ENCODE measurements around the gene SRL. TPM values are rescaled to one million over a fixed set of nuclear protein-coding genes. Genes with fewer than 3 reads are reported as not detected.
"Not testable (repeated sequence)": the region's sequence is repeated elsewhere in the genome, so short reads cannot be mapped to it uniquely, and the experiment has no call there.

SRL gene
- total and polyA plus RNA-seq, 11 donors = 218 to 760 (median 491) TPM

DNA sequence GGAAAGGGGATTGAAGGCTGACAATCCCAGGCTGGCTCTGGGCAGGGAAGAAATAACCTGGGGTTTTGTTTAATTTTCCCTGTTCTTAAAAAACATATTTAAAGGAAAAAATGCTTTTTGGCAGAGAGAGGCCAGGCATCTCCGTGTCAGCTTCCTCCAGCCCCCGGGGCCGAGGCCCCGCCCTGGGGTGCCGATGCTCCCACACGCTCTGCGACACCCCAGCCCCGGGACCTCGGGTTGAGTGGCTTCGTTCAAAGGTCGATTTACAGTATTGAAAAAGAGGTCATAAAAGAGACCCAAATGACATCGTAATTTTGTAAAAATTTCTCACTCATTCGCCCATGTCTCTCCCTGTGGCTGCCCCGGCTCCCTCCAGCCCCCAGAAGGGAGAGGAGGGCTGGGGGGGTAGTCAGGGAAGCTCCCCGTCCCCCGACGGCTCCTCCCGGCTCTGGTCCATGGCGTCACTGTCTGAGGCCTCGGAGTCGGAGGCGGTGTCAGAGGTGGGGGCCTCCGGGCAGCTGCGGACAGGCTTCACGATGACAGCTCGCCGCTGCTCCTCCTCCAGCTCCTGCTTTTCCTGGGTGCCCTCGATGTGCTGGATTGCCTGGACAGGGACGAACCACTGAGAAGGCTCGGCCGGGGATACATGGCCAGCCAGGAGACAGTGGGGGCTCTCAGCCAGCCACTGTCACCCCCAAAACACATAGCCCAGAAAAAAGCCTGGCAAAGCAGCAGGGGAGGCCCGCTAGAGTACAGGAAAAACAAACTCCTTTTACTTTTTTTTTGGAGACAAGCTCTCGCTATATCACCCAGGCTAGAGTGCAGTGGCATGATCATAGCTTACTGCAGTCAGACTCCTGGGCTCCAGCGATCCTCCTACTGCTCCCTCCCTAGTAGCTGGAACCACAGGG is 16.0 kb upstream of the SRL start:
- DNase-seq (peak; percentile 61 to 80 (median 71)), ATAC-seq (peak in 2 of 4 donors; percentile 3 to 19)
- H3K27ac ChIP-seq = peak overlapping the region in 10 of 12 donors; percentile 31 to 77 (median 61)
- H3K4me1 ChIP-seq = peaks cover 0 to 10% (median 2%) of the 10 kb centered on the region in 12 donors
- H3K4me3 ChIP-seq = peak overlapping the region in 6 of 12 donors; percentile 5 to 39 (median 14)
- WGBS, 4 donors = 64 to 72% (median 68%) methylated on average over 34 of the region's 34 CpGs
- no peak for TF ChIP-seq POLR2A (IDR thresholded peaks at IDR 0.05)
- H3K27me3 ChIP-seq = no peaks in the 10 kb centered on the region
- H3K9me3 ChIP-seq = no peaks in the 10 kb centered on the region
- peaks cover 0 to 22% (median 6%) of the 10 kb centered on the region in 9 donors for H3K36me3 ChIP-seq
- intact Hi-C loops (cut with DNase I) = loop anchor here in 6 of 10 donors (5.0 to 10.0 kb wide), 7 partner anchors 66 to 313 kb away; partner anchors contain the start of gene ADCY9 (in 1 of the 6)

DNA sequence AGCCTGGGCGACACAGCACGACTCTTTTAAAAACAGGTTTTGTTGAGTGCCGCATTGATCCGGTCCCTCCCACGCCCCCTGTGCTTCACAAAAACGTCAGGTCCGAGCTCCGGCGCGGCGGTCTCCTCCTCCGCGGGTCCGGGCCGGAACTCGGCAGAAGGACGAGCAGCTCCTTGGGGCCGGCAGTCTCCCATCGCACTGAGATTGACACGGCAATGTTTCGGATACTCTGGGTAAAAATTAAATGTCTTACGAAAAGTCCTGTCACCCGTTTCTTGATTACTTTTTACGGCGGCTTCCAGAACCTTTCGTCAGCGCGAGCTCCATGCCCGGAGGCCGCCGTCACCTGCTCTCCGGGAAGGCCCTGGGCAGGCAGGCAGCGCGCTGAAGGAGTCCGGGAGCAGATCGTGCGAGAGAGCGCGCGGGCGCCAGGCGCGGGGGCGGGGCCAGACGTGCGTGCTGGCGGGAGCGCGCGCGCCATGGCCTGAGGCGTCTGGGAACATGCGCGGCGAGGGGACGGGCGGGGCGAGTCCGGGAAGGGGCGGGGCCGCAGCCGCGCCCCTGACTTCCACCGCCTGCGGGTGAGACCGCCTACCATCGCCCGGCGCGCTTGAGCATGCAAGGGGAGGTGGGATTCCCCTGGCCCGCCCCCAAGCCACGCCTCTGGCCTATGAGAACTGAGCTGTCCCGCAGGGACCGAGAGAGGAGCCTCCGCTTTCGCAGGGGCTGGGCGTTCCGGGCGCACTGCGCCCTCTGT is 11.7 kb upstream of the SRL start:
- H3K9me3 ChIP-seq = no peaks in the 10 kb centered on the region
- no peaks in the 10 kb centered on the region for H3K36me3 ChIP-seq
- H3K4me3 ChIP-seq = peak overlapping the region; percentile 23 to 79 (median 63)
- ATAC-seq (peak; percentile 97 to 99 (median 98)), DNase-seq (peak; percentile 99 to 100 (median 100))
- TF ChIP-seq, protein P1, sequence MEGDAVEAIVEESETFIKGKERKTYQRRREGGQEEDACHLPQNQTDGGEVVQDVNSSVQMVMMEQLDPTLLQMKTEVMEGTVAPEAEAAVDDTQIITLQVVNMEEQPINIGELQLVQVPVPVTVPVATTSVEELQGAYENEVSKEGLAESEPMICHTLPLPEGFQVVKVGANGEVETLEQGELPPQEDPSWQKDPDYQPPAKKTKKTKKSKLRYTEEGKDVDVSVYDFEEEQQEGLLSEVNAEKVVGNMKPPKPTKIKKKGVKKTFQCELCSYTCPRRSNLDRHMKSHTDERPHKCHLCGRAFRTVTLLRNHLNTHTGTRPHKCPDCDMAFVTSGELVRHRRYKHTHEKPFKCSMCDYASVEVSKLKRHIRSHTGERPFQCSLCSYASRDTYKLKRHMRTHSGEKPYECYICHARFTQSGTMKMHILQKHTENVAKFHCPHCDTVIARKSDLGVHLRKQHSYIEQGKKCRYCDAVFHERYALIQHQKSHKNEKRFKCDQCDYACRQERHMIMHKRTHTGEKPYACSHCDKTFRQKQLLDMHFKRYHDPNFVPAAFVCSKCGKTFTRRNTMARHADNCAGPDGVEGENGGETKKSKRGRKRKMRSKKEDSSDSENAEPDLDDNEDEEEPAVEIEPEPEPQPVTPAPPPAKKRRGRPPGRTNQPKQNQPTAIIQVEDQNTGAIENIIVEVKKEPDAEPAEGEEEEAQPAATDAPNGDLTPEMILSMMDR (IDR thresholded peaks at IDR 0.05) = no peak
- peak in 1 of 2 donors; percentile 69 for TF ChIP-seq POLR2A (IDR thresholded peaks at IDR 0.05)
- intact Hi-C loops (cut with DNase I) = loop anchor here (1.0 to 10.0 kb wide), 14 partner anchors 41 to 309 kb away; partner anchors contain the start of gene ADCY9 (in 6 of the 10)
- peaks cover 0 to 11% (median 3%) of the 10 kb centered on the region in 12 donors for H3K4me1 ChIP-seq
- H3K27me3 ChIP-seq = no peaks in the 10 kb centered on the region
- peak overlapping the region; percentile 56 to 96 (median 94) for H3K27ac ChIP-seq
- 0 to 1% (median 0%) methylated on average over 40 to 80 of the region's 80 CpGs for whole genome bisulfite sequencing, 4 donors

DNA sequence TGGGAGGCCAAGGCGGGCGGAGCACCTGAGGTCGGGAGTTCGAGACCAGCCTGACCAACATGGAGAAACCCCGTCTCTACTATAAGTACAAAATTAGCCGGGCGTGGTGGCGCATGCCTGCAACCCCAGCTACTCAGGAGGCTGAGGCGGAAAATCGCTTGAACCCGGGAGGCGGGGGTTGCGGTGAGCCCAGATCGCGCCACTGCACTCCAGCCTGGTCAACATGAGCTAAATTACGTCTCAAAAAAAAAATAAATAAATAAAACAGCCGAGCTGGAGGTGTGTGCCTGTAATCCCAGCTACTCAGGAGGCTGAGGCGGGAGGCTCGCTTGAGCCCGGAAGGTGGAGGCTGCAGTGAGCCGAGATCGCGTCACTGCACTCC is 11.1 kb upstream of the SRL start:
- H3K9me3 ChIP-seq, H3K27me3 ChIP-seq, DNase-seq, H3K36me3 ChIP-seq: not testable (repeated sequence)
- Histone ChIP-seq H3K27ac (peak overlapping the region; percentile 56 to 96 (median 94)), H3K4me1 (peaks cover 0 to 11% (median 3%) of the 10 kb centered on the region in 12 donors), H3K4me3 (peak overlapping the region; percentile 23 to 79 (median 63))
- intact Hi-C loops (cut with DNase I) = loop anchor here (1.0 to 10.0 kb wide), 14 partner anchors 41 to 308 kb away; partner anchors contain the start of gene ADCY9 (in 6 of the 10)
- peak in 1 of 4 donors; percentile 4 for ATAC-seq
- WGBS, 4 donors = 62 to 70% (median 66%) methylated on average over 23 of the region's 23 CpGs

DNA sequence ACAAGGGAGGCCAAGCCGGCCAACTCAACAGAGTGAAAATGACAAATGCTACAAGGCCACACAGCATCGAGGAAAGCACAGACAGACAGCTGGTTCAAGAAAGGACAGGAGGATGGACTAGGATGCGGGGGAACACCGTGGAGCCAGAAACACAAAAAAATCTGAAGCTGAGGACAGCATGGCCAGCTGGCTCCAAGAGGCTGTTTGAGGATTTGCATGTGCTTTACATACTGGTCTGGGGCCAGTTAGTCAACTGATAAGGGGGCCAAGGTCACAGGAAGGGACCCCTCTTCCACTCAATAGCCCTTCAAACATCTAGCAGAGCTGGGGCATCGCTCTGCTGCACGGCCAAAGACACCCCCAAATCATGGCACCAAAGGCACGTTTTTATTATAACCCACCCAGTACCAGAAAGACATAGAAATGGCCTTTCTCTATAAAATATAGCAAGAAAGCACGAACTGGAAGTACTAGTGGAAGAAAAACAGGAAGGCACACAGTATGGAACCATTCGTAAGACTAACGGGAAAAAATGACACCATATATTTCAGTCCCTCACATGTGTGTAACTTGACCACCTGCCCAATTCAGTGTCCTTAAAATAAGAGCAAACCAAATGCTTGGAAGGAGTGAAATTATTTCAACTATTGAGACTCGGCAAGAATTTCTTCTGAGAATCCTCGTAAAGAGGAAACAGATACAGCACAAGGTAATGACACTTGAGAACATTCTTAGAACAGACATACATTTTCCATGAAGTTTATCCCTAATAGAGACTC is 7.8 kb upstream of the SRL start:
- ATAC-seq (no peak), DNase-seq (no peak)
- intact Hi-C loops (cut with DNase I) = loop anchor here (5.0 to 10.0 kb wide), 12 partner anchors 37 to 305 kb away; partner anchors contain the start of gene ADCY9 (in 6 of the 10)
- no peak for TF ChIP-seq POLR2A (IDR thresholded peaks at IDR 0.05)
- TF ChIP-seq, protein P1 (IDR thresholded peaks at IDR 0.05) = no peak
- H3K27ac ChIP-seq = no peak overlapping the region
- H3K36me3 ChIP-seq = no peaks in the 10 kb centered on the region
- H3K27me3 ChIP-seq = no peaks in the 10 kb centered on the region
- H3K9me3 ChIP-seq = no peaks in the 10 kb centered on the region
- WGBS, 4 donors = 76 to 88% (median 82%) methylated on average over 12 of the region's 12 CpGs
- peaks cover 0 to 16% (median 7%) of the 10 kb centered on the region in 12 donors for H3K4me1 ChIP-seq
- no peak overlapping the region for H3K4me3 ChIP-seq

Data from heart left ventricle (tissue), 16 donors.